ENCODE data around the gene THUMPD1. TPM values are rescaled to one million over a fixed set of nuclear protein-coding genes. Genes with fewer than 3 reads are reported as not detected.
"Not testable (repeated sequence)": the region's sequence is repeated elsewhere in the genome, so short reads cannot be mapped to it uniquely, and the experiment has no call there.

THUMPD1 gene
- total and polyA plus RNA-seq, 2 donors (not counting 3 experiments of a cell fraction or from before 2014, with no cell fraction given) = 27.9 to 29.0 TPM

DNA sequence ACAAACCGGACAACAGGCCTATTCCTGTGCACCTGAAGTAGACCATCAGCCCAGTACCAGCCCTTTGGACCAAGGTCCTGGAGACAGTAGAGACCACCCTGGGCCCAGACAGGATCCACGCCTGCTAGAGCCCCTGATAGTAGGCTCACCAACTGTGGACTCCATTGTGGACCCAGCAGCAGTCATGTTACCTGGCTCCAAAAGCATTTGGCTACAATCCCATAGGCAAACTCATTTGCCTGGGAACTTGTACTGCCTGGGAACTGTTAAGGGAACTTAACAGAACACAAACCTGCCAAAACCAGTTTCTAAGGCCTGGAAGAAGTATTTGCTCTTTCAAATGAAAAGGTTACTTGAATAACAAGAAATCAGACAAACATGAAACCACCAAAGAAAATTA lies 34.2 kb downstream of the THUMPD1 start:
- no peak overlapping the region for H3K9ac ChIP-seq (replicated peaks; ENCODE audit: extremely low read depth, insufficient read depth, low read length)
- no peak for TF ChIP-seq FOS (IDR thresholded peaks at IDR 0.05; ENCODE audit: borderline replicate concordance, insufficient read depth, low read length)
- H2AFZ ChIP-seq (ENCODE audit: low read depth, low read length) = no peak overlapping the region
- no peaks in the 10 kb centered on the region for H3K9me1 ChIP-seq (replicated peaks; ENCODE audit: control insufficient read depth, extremely low read depth, insufficient read depth, low read length)
- FAIRE-seq = no peak
- BruUV-seq (replicated peaks) = no TSS peak
- no peaks in the 10 kb centered on the region for H3K27me3 ChIP-seq (ENCODE audit: control insufficient read depth in 2 of 2, insufficient read depth in 2 of 2, low read length in 2 of 2)
- dilution Hi-C loops (cut with MboI; ENCODE audit: extremely low pct_ligation_motif_present, low sequenced_read_pairs) (no loop called here), intact Hi-C loops (cut with micrococcal nuclease) (loop anchor here (5.0 kb wide), 1 partner anchor 800 kb away; no protein-coding TSS in a partner anchor)
- POLR2A ChIA-PET = no interaction called here
- no peaks in the 10 kb centered on the region for H3K79me2 ChIP-seq (ENCODE audit: control insufficient read depth, insufficient read depth, low read length)
- no peak for DNase-seq (ENCODE audit: low read depth, low spot score)
- H4K20me1 ChIP-seq (replicated peaks; ENCODE audit: control insufficient read depth, extremely low read depth, insufficient read depth, low read length) = no peaks in the 10 kb centered on the region
- no peak overlapping the region for H3K27ac ChIP-seq (ENCODE audit: insufficient read depth, low read depth, low read length)
- CTCF ChIA-PET = no interaction called here
- no peaks in the 10 kb centered on the region for H3K4me1 ChIP-seq (ENCODE audit: control insufficient read depth, extremely low read depth, insufficient read depth, low read length)
- H3K4me3 ChIP-seq (replicated peaks in 1 of 3; ENCODE audit: insufficient read depth in 1 of 3, low read depth in 1 of 3, low read length in 3 of 3) = no peak overlapping the region
- no peaks in the 10 kb centered on the region for H3K9me3 ChIP-seq (replicated peaks; ENCODE audit: control insufficient read depth, insufficient read depth, low read length)
- H3K4me2 ChIP-seq (ENCODE audit: insufficient read depth, low read length) = no peak overlapping the region
- H3K36me3 ChIP-seq (ENCODE audit: control insufficient read depth in 2 of 2, extremely low read depth in 1 of 2, insufficient read depth in 2 of 2, low read length in 2 of 2) = no peaks in the 10 kb centered on the region

DNA sequence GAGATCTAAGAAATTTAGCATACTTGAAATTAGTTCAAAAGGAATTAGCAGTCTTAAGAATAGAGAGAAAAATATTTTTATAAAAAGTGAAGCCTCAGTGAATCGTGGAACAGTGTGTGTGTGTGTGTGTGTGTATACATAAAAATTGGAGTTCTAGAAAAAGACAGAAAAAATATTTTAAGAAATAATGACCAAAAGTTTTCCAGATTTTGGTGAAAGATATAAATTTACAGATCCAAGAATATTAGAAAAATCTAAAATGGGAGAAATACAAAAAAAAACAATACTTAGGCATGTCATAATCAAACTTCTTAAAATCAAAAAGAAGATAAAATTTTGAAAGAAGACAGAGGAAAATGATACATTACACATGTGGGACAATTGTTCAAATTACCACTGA lies 35.6 kb downstream of the THUMPD1 start:
- dilution Hi-C loops (cut with MboI; ENCODE audit: extremely low pct_ligation_motif_present, low sequenced_read_pairs); FAIRE-seq: not testable (repeated sequence)

More for the DNA sequence above, 35.6 kb downstream of the THUMPD1 start:
- H3K27ac ChIP-seq (ENCODE audit: insufficient read depth, low read depth, low read length); H3K4me1 ChIP-seq (ENCODE audit: control insufficient read depth, extremely low read depth, insufficient read depth, low read length); CTCF ChIA-PET; H3K9me1 ChIP-seq (replicated peaks; ENCODE audit: control insufficient read depth, extremely low read depth, insufficient read depth, low read length); BruUV-seq (replicated peaks); H4K20me1 ChIP-seq (replicated peaks; ENCODE audit: control insufficient read depth, extremely low read depth, insufficient read depth, low read length); H3K9ac ChIP-seq (replicated peaks; ENCODE audit: extremely low read depth, insufficient read depth, low read length); H3K4me2 ChIP-seq (ENCODE audit: insufficient read depth, low read length); H3K4me3 ChIP-seq (replicated peaks in 1 of 3; ENCODE audit: insufficient read depth in 1 of 3, low read depth in 1 of 3, low read length in 3 of 3); H3K27me3 ChIP-seq (ENCODE audit: control insufficient read depth in 2 of 2, insufficient read depth in 2 of 2, low read length in 2 of 2); H3K9me3 ChIP-seq (replicated peaks; ENCODE audit: control insufficient read depth, insufficient read depth, low read length); DNase-seq (ENCODE audit: low read depth, low spot score); H3K36me3 ChIP-seq (ENCODE audit: control insufficient read depth in 2 of 2, extremely low read depth in 1 of 2, insufficient read depth in 2 of 2, low read length in 2 of 2); H3K79me2 ChIP-seq (ENCODE audit: control insufficient read depth, insufficient read depth, low read length); POLR2A ChIA-PET; H2AFZ ChIP-seq (ENCODE audit: low read depth, low read length): not testable (repeated sequence)
- intact Hi-C loops (cut with micrococcal nuclease) = loop anchor here (5.0 kb wide), 1 partner anchor 799 kb away; no protein-coding TSS in a partner anchor

Measured in endothelial cell of umbilical vein (primary cell).